ENCODE data around the gene DPM3.
A peak's percentile ranks its signal among the peaks of the same experiment; 100 is the strongest.
"Not testable (repeated sequence)": the region's sequence is repeated elsewhere in the genome, so short reads cannot be mapped to it uniquely, and the experiment has no call there.

Gene DPM3

GRCh38 chr1:155175281-155175926, 35.1 kb upstream of the DPM3 start:
- peak in 1 of 2 experiments; percentile 22 for DNase-seq

GRCh38 chr1:155174324-155175280, 34.3 kb upstream of the DPM3 start:
- DNase-seq: peak; percentile 52 to 66

- DNase-seq: peak; percentile 80 to 81
Measured at GRCh38 chr1:155173478-155174323, 33.4 kb upstream of the DPM3 start, which contains the start of gene TRIM46. TSS of gene TRIM46 (plus strand) at chr1:155173849. CDS start at chr1:155173967, 118 bp downstream.

- DNase-seq: peak; percentile 96 to 97
Measured at GRCh38 chr1:155172732-155173477, 32.6 kb upstream of the DPM3 start, which contains the start of gene KRTCAP2. TSS of gene KRTCAP2 (minus strand) at chr1:155173304. CDS start at chr1:155173224, 80 bp downstream.

- DNase-seq: peak; percentile 11 to 14
Measured at GRCh38 chr1:155171836-155172731, 31.8 kb upstream of the DPM3 start.

GRCh38 chr1:155170806-155171205, 30.5 kb upstream of the DPM3 start:
- peak; percentile 12 to 13 for DNase-seq

- peak in 1 of 2 experiments; percentile 5 for DNase-seq
Measured at GRCh38 chr1:155170101-155170785, 29.9 kb upstream of the DPM3 start.

GRCh38 chr1:155169541-155169940, 29.2 kb upstream of the DPM3 start:
- peak; percentile 7 to 9 for DNase-seq

- peak; percentile 10 to 12 for DNase-seq
Measured at GRCh38 chr1:155168456-155169210, 28.3 kb upstream of the DPM3 start.

GRCh38 chr1:155168105-155168445, 27.7 kb upstream of the DPM3 start:
- not testable (repeated sequence) for DNase-seq

- DNase-seq: peak; percentile 90 to 93
Measured at GRCh38 chr1:155167166-155168104, 27.1 kb upstream of the DPM3 start.

- DNase-seq: peak in 1 of 2 experiments; percentile 30
Measured at GRCh38 chr1:155166471-155167165, 26.3 kb upstream of the DPM3 start.

GRCh38 chr1:155166051-155166470, 25.7 kb upstream of the DPM3 start:
- no peak for DNase-seq

GRCh38 chr1:155164625-155165024, 24.3 kb upstream of the DPM3 start:
- DNase-seq: not testable (repeated sequence)

- DNase-seq: not testable (repeated sequence)
Measured at GRCh38 chr1:155163785-155164184, 23.5 kb upstream of the DPM3 start.

GRCh38 chr1:155162631-155163030, 22.3 kb upstream of the DPM3 start:
- DNase-seq: not testable (repeated sequence)

GRCh38 chr1:155160128-155160527, 19.8 kb upstream of the DPM3 start:
- DNase-seq: no peak

GRCh38 chr1:155158991-155159390, 18.7 kb upstream of the DPM3 start:
- DNase-seq: no peak
